H7 (cell line): ENCODE measurements around the gene POLR2E. TPM values are rescaled to one million over a fixed set of nuclear protein-coding genes. Genes with fewer than 3 reads are reported as not detected.

Source experiments
- DNase-seq: peaks from one replicate; pipeline ENCODE4 v3.0.0; 2012
- H3K27me3 ChIP-seq: 2 replicates; pipeline ENCODE4 v1.6.0; 2011; ENCODE audit warnings: mild to moderate bottlenecking, low read length; ENCODE audit not compliant: control insufficient read depth, insufficient read depth
- H3K36me3 ChIP-seq: replicated peaks from 2 replicates; pipeline ENCODE4 v1.5.1; 2011; ENCODE audit warnings: low read length; ENCODE audit not compliant: control insufficient read depth, insufficient read depth
- H3K4me3 ChIP-seq: 2 replicates; pipeline ENCODE4 v1.5.1; 2011; ENCODE audit warnings: low read depth, mild to moderate bottlenecking, control low read depth, low read length, moderate library complexity; ENCODE audit not compliant: insufficient read depth
- total RNA-seq: library from RNA; depleted of rRNA; stranded (reverse); fragments of >200 nt; shearing (Covaris generic); gene quantifications from 2 replicates; pipeline ENCODE4 v1.2.3, GENCODE V29; 2014

The POLR2E gene
- total RNA-seq, 1 experiment from 2014 or later, result 283 TPM

- peak; percentile 93 for DNase-seq
- Histone ChIP-seq H3K36me3 (peaks cover 1% of the 10 kb centered on the region; the same call in 1 of the 2 replicates), H3K27me3 (peaks cover 30% of the 10 kb centered on the region), H3K4me3 (peak overlapping the region; percentile 52)
Measured at GRCh38 chr19:1064661-1065605, 30.2 kb downstream of the POLR2E start.

- DNase-seq, result peak; percentile 94
- Histone ChIP-seq H3K36me3 (peaks cover 1% of the 10 kb centered on the region; the same call in 1 of the 2 replicates), H3K27me3 (peaks cover 26% of the 10 kb centered on the region), H3K4me3 (peak overlapping the region; percentile 52)
Measured at GRCh38 chr19:1063909-1064660, 31.1 kb downstream of the POLR2E start.

- DNase-seq, result peak; percentile 88
- peak overlapping the region; percentile 39 for H3K4me3 ChIP-seq
- peaks cover 23% of the 10 kb centered on the region for H3K27me3 ChIP-seq
- peaks cover 1% of the 10 kb centered on the region; the same call in 1 of the 2 replicates for H3K36me3 ChIP-seq
Measured at GRCh38 chr19:1063030-1063908, 31.9 kb downstream of the POLR2E start.

- H3K36me3 ChIP-seq, result peaks cover 1% of the 10 kb centered on the region; the same call in 1 of the 2 replicates
- DNase-seq, result peak; percentile 93
- peak overlapping the region; percentile 59 for H3K4me3 ChIP-seq
- H3K27me3 ChIP-seq, result peaks cover 21% of the 10 kb centered on the region
Measured at GRCh38 chr19:1062387-1063029, 32.7 kb downstream of the POLR2E start.

- peak overlapping the region; percentile 59 for H3K4me3 ChIP-seq
- peaks cover 1% of the 10 kb centered on the region; the same call in 1 of the 2 replicates for H3K36me3 ChIP-seq
- no peak for DNase-seq
- peaks cover 16% of the 10 kb centered on the region for H3K27me3 ChIP-seq
Measured at GRCh38 chr19:1061987-1062386, 33.2 kb downstream of the POLR2E start.

GRCh38 chr19:1060689-1061088, 34.5 kb downstream of the POLR2E start:
- H3K4me3 ChIP-seq, result no peak overlapping the region
- no peak for DNase-seq
- peaks cover 1% of the 10 kb centered on the region; the same call in 1 of the 2 replicates for H3K36me3 ChIP-seq
- peaks cover 7% of the 10 kb centered on the region for H3K27me3 ChIP-seq

GRCh38 chr19:1058112-1058511, 37.1 kb downstream of the POLR2E start:
- no peaks in the 10 kb centered on the region for H3K27me3 ChIP-seq
- H3K4me3 ChIP-seq, result no peak overlapping the region
- H3K36me3 ChIP-seq, result peaks cover 1% of the 10 kb centered on the region; the same call in 1 of the 2 replicates
- no peak for DNase-seq

- peaks cover 1% of the 10 kb centered on the region; the same call in 1 of the 2 replicates for H3K36me3 ChIP-seq
- H3K27me3 ChIP-seq, result no peaks in the 10 kb centered on the region
- no peak for DNase-seq
- no peak overlapping the region for H3K4me3 ChIP-seq
Measured at GRCh38 chr19:1057176-1057855, 37.9 kb downstream of the POLR2E start.

GRCh38 chr19:1055886-1056620, 39.1 kb downstream of the POLR2E start:
- Histone ChIP-seq H3K36me3 (peaks cover 1% of the 10 kb centered on the region; the same call in 1 of the 2 replicates), H3K4me3 (no peak overlapping the region), H3K27me3 (no peaks in the 10 kb centered on the region)
- DNase-seq, result no peak

- no peak for DNase-seq
- Histone ChIP-seq H3K4me3 (no peak overlapping the region), H3K36me3 (no peaks in the 10 kb centered on the region), H3K27me3 (no peaks in the 10 kb centered on the region)
Measured at GRCh38 chr19:1055028-1055425, 40.1 kb downstream of the POLR2E start.

GRCh38 chr19:1054102-1055027, 40.8 kb downstream of the POLR2E start:
- H3K27me3 ChIP-seq, result no peaks in the 10 kb centered on the region
- no peaks in the 10 kb centered on the region for H3K36me3 ChIP-seq
- no peak overlapping the region for H3K4me3 ChIP-seq
- no peak for DNase-seq
